ENCODE data around the gene UHRF1. TPM values are rescaled to one million over a fixed set of nuclear protein-coding genes. Genes with fewer than 3 reads are reported as not detected.

The UHRF1 gene
- total RNA-seq, 1 donor = 7.6 TPM

DNA sequence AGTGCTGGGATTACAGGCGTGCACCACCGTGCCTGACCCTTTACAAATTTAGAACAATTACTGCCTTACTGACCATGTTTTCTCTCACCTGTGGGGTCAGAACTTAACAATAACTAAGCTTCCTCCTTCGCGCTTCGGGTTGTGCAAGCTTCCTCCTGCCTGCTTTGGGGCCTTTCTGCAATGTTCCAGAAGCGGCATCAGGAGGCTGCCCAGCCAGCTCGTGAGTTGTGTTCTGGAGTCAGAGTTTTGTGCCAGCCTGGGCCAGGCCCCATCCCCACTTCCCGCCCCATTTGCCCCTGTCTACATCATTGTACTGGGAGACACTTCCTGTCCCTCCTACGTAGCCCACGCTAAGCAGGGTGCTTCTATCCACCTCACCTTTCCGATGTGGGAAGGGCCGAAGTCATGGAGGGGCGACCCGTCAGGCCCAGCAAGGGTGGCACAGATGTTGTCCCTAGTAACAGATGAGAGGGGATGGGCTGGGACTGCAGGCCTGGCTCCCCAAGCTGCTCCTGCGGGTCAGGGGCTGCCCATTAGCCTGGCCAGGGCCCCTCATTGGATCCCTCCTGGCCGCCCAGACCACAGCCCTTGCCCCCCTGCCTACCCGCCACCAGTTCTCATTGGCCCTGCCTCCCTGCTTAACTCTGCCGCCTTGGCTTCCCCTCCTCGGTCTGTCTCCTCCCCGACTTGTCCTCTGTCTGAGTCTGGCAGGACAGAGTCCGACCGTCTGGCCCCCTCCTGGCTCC, 13.4 kb downstream of the UHRF1 start:
- no peak overlapping the region for H3K4me3 ChIP-seq (ENCODE audit: insufficient read depth, low read length)
- TF ChIP-seq, protein P1, sequence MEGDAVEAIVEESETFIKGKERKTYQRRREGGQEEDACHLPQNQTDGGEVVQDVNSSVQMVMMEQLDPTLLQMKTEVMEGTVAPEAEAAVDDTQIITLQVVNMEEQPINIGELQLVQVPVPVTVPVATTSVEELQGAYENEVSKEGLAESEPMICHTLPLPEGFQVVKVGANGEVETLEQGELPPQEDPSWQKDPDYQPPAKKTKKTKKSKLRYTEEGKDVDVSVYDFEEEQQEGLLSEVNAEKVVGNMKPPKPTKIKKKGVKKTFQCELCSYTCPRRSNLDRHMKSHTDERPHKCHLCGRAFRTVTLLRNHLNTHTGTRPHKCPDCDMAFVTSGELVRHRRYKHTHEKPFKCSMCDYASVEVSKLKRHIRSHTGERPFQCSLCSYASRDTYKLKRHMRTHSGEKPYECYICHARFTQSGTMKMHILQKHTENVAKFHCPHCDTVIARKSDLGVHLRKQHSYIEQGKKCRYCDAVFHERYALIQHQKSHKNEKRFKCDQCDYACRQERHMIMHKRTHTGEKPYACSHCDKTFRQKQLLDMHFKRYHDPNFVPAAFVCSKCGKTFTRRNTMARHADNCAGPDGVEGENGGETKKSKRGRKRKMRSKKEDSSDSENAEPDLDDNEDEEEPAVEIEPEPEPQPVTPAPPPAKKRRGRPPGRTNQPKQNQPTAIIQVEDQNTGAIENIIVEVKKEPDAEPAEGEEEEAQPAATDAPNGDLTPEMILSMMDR (IDR thresholded peaks at IDR 0.05; ENCODE audit: extremely low read depth, low read depth, low read length) = no peak
- H3K4me1 ChIP-seq (ENCODE audit: insufficient read depth, low read length) = peaks cover 8% of the 10 kb centered on the region
- no peak overlapping the region for H3K27ac ChIP-seq (ENCODE audit: low read depth, low read length)
- no peaks in the 10 kb centered on the region for H3K27me3 ChIP-seq (ENCODE audit: insufficient read depth, low read length)
- no peaks in the 10 kb centered on the region for H4K20me1 ChIP-seq (ENCODE audit: insufficient read depth, low read length)
- peaks cover 85% of the 10 kb centered on the region for H3K79me2 ChIP-seq (ENCODE audit: insufficient read depth, low read length)
- no peak overlapping the region for H2AFZ ChIP-seq (ENCODE audit: low read length)
- peaks cover 4% of the 10 kb centered on the region for H3K36me3 ChIP-seq (ENCODE audit: insufficient read depth, low read length)
- no peaks in the 10 kb centered on the region for H3K9me3 ChIP-seq (ENCODE audit: low read depth, low read length)
- no peak overlapping the region for H3K4me2 ChIP-seq (ENCODE audit: insufficient read depth, low read length)
- no peak for DNase-seq (ENCODE audit: insufficient read length, low spot score, missing footprints)

GRCh38 chr19:4923276-4923747, 14.0 kb downstream of the UHRF1 start:
- Histone ChIP-seq H2AFZ (ENCODE audit: low read length) (no peak overlapping the region), H3K4me2 (ENCODE audit: insufficient read depth, low read length) (no peak overlapping the region), H3K27me3 (ENCODE audit: insufficient read depth, low read length) (no peaks in the 10 kb centered on the region), H3K4me3 (ENCODE audit: insufficient read depth, low read length) (no peak overlapping the region), H3K4me1 (ENCODE audit: insufficient read depth, low read length) (peaks cover 10% of the 10 kb centered on the region), H3K79me2 (ENCODE audit: insufficient read depth, low read length) (peaks cover 87% of the 10 kb centered on the region), H4K20me1 (ENCODE audit: insufficient read depth, low read length) (no peaks in the 10 kb centered on the region), H3K36me3 (ENCODE audit: insufficient read depth, low read length) (peaks cover 4% of the 10 kb centered on the region), H3K27ac (ENCODE audit: low read depth, low read length) (no peak overlapping the region), H3K9me3 (ENCODE audit: low read depth, low read length) (no peaks in the 10 kb centered on the region)
- TF ChIP-seq, protein P1 (IDR thresholded peaks at IDR 0.05; ENCODE audit: extremely low read depth, low read depth, low read length) = no peak
- no peak for DNase-seq (ENCODE audit: insufficient read length, low spot score, missing footprints)

- peak overlapping the region; percentile 75 for H2AFZ ChIP-seq (ENCODE audit: low read length)
- peak overlapping the region; percentile 53 for H3K27ac ChIP-seq (ENCODE audit: low read depth, low read length)
- peak overlapping the region; percentile 12 for H3K4me3 ChIP-seq (ENCODE audit: insufficient read depth, low read length)
- DNase-seq (ENCODE audit: insufficient read length, low spot score, missing footprints) = peak; percentile 97
- H4K20me1 ChIP-seq (ENCODE audit: insufficient read depth, low read length) = no peaks in the 10 kb centered on the region
- H3K79me2 ChIP-seq (ENCODE audit: insufficient read depth, low read length) = peaks cover 70% of the 10 kb centered on the region
- H3K4me1 ChIP-seq (ENCODE audit: insufficient read depth, low read length) = peaks cover 18% of the 10 kb centered on the region
- peak overlapping the region; percentile 41 for H3K4me2 ChIP-seq (ENCODE audit: insufficient read depth, low read length)
- no peaks in the 10 kb centered on the region for H3K27me3 ChIP-seq (ENCODE audit: insufficient read depth, low read length)
- peaks cover 30% of the 10 kb centered on the region for H3K36me3 ChIP-seq (ENCODE audit: insufficient read depth, low read length)
- H3K9me3 ChIP-seq (ENCODE audit: low read depth, low read length) = no peaks in the 10 kb centered on the region
- TF ChIP-seq, protein P1 (IDR thresholded peaks at IDR 0.05; ENCODE audit: extremely low read depth, low read depth, low read length) = no peak
Observed at GRCh38 chr19:4929186-4929585, 19.9 kb downstream of the UHRF1 start.

DNA sequence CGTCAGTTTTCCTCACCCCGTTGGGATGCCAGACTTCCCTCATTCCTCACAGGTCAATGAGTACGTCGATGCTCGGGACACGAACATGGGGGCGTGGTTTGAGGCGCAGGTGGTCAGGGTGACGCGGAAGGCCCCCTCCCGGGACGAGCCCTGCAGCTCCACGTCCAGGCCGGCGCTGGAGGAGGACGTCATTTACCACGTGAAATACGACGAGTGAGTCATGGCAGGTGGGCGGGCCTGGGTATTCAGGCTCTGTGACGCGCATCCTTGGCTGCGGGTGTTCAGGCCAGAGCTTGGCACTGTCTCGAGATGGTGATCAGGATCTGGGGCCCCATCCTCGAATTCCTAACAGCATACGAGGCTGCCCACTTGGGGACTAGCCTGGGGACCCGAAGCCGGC, 21.4 kb downstream of the UHRF1 start:
- peak; percentile 52 for DNase-seq (ENCODE audit: insufficient read length, low spot score, missing footprints)
- Histone ChIP-seq H3K9me3 (ENCODE audit: low read depth, low read length) (no peaks in the 10 kb centered on the region), H3K79me2 (ENCODE audit: insufficient read depth, low read length) (peaks cover 63% of the 10 kb centered on the region), H3K36me3 (ENCODE audit: insufficient read depth, low read length) (peaks cover 37% of the 10 kb centered on the region), H3K4me1 (ENCODE audit: insufficient read depth, low read length) (peaks cover 18% of the 10 kb centered on the region), H2AFZ (ENCODE audit: low read length) (no peak overlapping the region), H3K4me3 (ENCODE audit: insufficient read depth, low read length) (no peak overlapping the region), H3K27ac (ENCODE audit: low read depth, low read length) (no peak overlapping the region), H3K4me2 (ENCODE audit: insufficient read depth, low read length) (no peak overlapping the region), H4K20me1 (ENCODE audit: insufficient read depth, low read length) (no peaks in the 10 kb centered on the region), H3K27me3 (ENCODE audit: insufficient read depth, low read length) (no peaks in the 10 kb centered on the region)
- TF ChIP-seq, protein P1 (IDR thresholded peaks at IDR 0.05; ENCODE audit: extremely low read depth, low read depth, low read length) = no peak

Data from osteoblast (primary cell).